Gastroesophageal sphincter (tissue), 3 donors: Measurements from ENCODE around the gene APBA2.

Experiments
- CTCF ChIP-seq, 4 experiments: fragments of 200-600 bp in 2 of 4; fragments of 450-650 bp in 2 of 4; sonication (generic) in 1 of 4; IDR thresholded peaks; one replicate each; pipeline ENCODE4 v1.5.1; 2017 to 2019; ENCODE audit warnings: antibody characterized with exemption in 4 of 4, mild to moderate bottlenecking in 2 of 4, moderate library complexity in 2 of 4
- EP300 ChIP-seq: sonication (generic); formaldehyde crosslinking; IDR thresholded peaks from one replicate; pipeline ENCODE4 v1.6.1; 2017; ENCODE audit warnings: antibody characterized with exemption, mild to moderate bottlenecking

- TF ChIP-seq CTCF (IDR thresholded peaks at IDR 0.05) (no peak), EP300 (no peak)
Measured at GRCh38 chr15:29097971-29098370, 212.2 kb downstream of the APBA2 start.
